Panc1 (cell line): ENCODE measurements around the gene CDC42BPA. TPM values are rescaled to one million over a fixed set of nuclear protein-coding genes. Genes with fewer than 3 reads are reported as not detected.
"Not testable (repeated sequence)": the region's sequence is repeated elsewhere in the genome, so short reads cannot be mapped to it uniquely, and the experiment has no call there.

ENCODE experiments used
- ATAC-seq: fragments of 200-7000 bp; cut with Tn5 transposase; 2 replicates; pipeline ENCODE4 v1.9.1; 2020; ENCODE audit warnings: mild to moderate bottlenecking, moderate library complexity
- BruUV-seq: library from RNA; stranded (reverse); fragments of 400-500 nt; replicated peaks from 2 replicates; lab custom pipeline; 2021; lab: Mats Ljungman, UMichigan
- CTCF ChIA-PET: fragments of 300-600 bp; sonication (Branson Sonifier 250); formaldehyde crosslinking; loops from one replicate; lab custom pipeline; 2022; ENCODE audit warnings: antibody characterized with exemption; lab: Charles Lee
- POLR2A ChIA-PET: fragments of 300-600 bp; sonication (Branson Sonifier 250); formaldehyde crosslinking; loops from one replicate; lab custom pipeline; 2022; ENCODE audit warnings: antibody characterized with exemption; lab: Charles Lee
- DNase-seq: peaks from one replicate; pipeline ENCODE4 v3.0.0-alpha.2; 2010; ENCODE audit warnings: low read depth, low spot score
- H3K27ac ChIP-seq: 2 replicates; pipeline ENCODE4 v1.5.1; 2011; ENCODE audit warnings: mild to moderate bottlenecking, low read length, inconsistent platforms
- H3K27me3 ChIP-seq: fragments of 200-500 bp; sonication (Bioruptor generic); 2 replicates; pipeline ENCODE4 v1.6.0; 2014; ENCODE audit warnings: low read length, inconsistent platforms; ENCODE audit not compliant: control insufficient read depth, insufficient read depth
- H3K36me3 ChIP-seq: fragments of 200-500 bp; sonication (Bioruptor generic); 2 replicates; pipeline ENCODE4 v1.5.1; 2014; ENCODE audit warnings: inconsistent platforms, mild to moderate bottlenecking, low read length, moderate library complexity; ENCODE audit not compliant: control insufficient read depth, insufficient read depth
- H3K4me1 ChIP-seq: 2 replicates; pipeline ENCODE4 v1.5.1; 2011; ENCODE audit warnings: inconsistent platforms, mild to moderate bottlenecking, low read length, moderate library complexity; ENCODE audit not compliant: control insufficient read depth, insufficient read depth
- H3K4me3 ChIP-seq, 2 experiments: 2 replicates each; pipeline ENCODE4 v1.5.1; 2011 to 2012; ENCODE audit warnings: low read depth in 2 of 2, low read length in 2 of 2, mild to moderate bottlenecking in 2 of 2, inconsistent platforms in 1 of 2, moderate library complexity in 1 of 2
- H3K9me3 ChIP-seq: fragments of 200-500 bp; sonication (Bioruptor generic); 2 replicates; pipeline ENCODE4 v1.5.1; 2014; ENCODE audit warnings: low read depth, mild to moderate bottlenecking, inconsistent platforms, low read length, moderate library complexity; ENCODE audit not compliant: control insufficient read depth, insufficient read depth
- CTCF ChIP-seq: fragments of 450-650 bp; IDR thresholded peaks from 2 replicates; pipeline ENCODE4 v1.5.1; 2017; ENCODE audit warnings: mild to moderate bottlenecking
- POLR2AphosphoS5 ChIP-seq: IDR thresholded peaks from 2 replicates; pipeline ENCODE4 v1.6.1; 2012; ENCODE audit warnings: mild to moderate bottlenecking, low read depth, low read length, moderate library complexity
- REST ChIP-seq, 2 experiments: IDR thresholded peaks; 2 replicates each; pipeline ENCODE4 v1.6.1; 2011 to 2012; ENCODE audit warnings: low read depth in 2 of 2, control low read depth in 1 of 2, low read length in 1 of 2, mild to moderate bottlenecking in 1 of 2, moderate library complexity in 1 of 2; ENCODE audit not compliant: insufficient read depth in 1 of 2
- SIN3A ChIP-seq: IDR thresholded peaks from 2 replicates; pipeline ENCODE4 v1.6.1; 2012; ENCODE audit warnings: low read depth, mild to moderate bottlenecking, low read length, moderate library complexity, borderline replicate concordance; ENCODE audit not compliant: insufficient read depth
- TCF7L2 ChIP-seq: IDR thresholded peaks from 2 replicates; pipeline ENCODE4 v1.6.1; 2011; ENCODE audit warnings: mild to moderate bottlenecking, low read depth, low read length, inconsistent platforms
- in situ Hi-C: cut with HindIII; loops from 2 replicates; pipeline ENCODE4 v1.10.0; 2016; ENCODE audit warnings: low sequenced_read_pairs, low pct_unique_long_range_greater_than_20kb
- intact Hi-C: fragments of 100-400 bp; cut with micrococcal nuclease; formaldehyde crosslinking; loops from one replicate; pipeline ENCODE4 v1.10.0; 2022; ENCODE audit not compliant: unreplicated experiment
- total RNA-seq: library from RNA; stranded (reverse); gene quantifications from one replicate; pipeline ENCODE4 v1.2.1, GENCODE V29; 2021; ENCODE audit not compliant: unreplicated experiment

The CDC42BPA gene
- total RNA-seq, 1 experiment from 2014 or later, result 32.8 TPM

- no peak overlapping the region for H3K4me3 ChIP-seq
- ATAC-seq, result no peak
- no peaks in the 10 kb centered on the region for H3K27me3 ChIP-seq
- in situ Hi-C loops, result no loop called here
- TF ChIP-seq SIN3A (no peak), TCF7L2 (no peak), POLR2AphosphoS5 (no peak), CTCF (no peak), REST (IDR thresholded peaks at IDR 0.05; ENCODE audit: insufficient read depth in 1 of 2, low read depth in 2 of 2, low read length in 1 of 2) (no peak)
- intact Hi-C loops, result no loop called here
- no peaks in the 10 kb centered on the region for H3K9me3 ChIP-seq
- H3K4me1 ChIP-seq, result no peaks in the 10 kb centered on the region
- no TSS peak for BruUV-seq
- no peak overlapping the region for H3K27ac ChIP-seq
- ChIA-PET POLR2A (no interaction called here), CTCF (no interaction called here)
- no peaks in the 10 kb centered on the region for H3K36me3 ChIP-seq
- no peak for DNase-seq
Observed at GRCh38 chr1:227111782-227112181, 206.5 kb downstream of the CDC42BPA start.

- H3K36me3 ChIP-seq, H3K4me1 ChIP-seq, in situ Hi-C loops, H3K27me3 ChIP-seq, DNase-seq, POLR2A ChIA-PET, H3K9me3 ChIP-seq, H3K27ac ChIP-seq, BruUV-seq, intact Hi-C loops, H3K4me3 ChIP-seq, ATAC-seq, CTCF ChIA-PET: not testable (repeated sequence)
Observed at GRCh38 chr1:227105291-227105690, 213.0 kb downstream of the CDC42BPA start.

- ATAC-seq, result no peak
- ChIA-PET POLR2A (no interaction called here), CTCF (no interaction called here)
- Histone ChIP-seq H3K36me3 (peaks cover 3% of the 10 kb centered on the region), H3K4me3 (no peak overlapping the region), H3K9me3 (no peaks in the 10 kb centered on the region), H3K27ac (no peak overlapping the region), H3K4me1 (no peaks in the 10 kb centered on the region), H3K27me3 (no peaks in the 10 kb centered on the region)
- intact Hi-C loops, result no loop called here
- TF ChIP-seq CTCF (no peak), TCF7L2 (no peak), SIN3A (no peak), POLR2AphosphoS5 (no peak), REST (IDR thresholded peaks at IDR 0.05; ENCODE audit: insufficient read depth in 1 of 2, low read depth in 2 of 2, low read length in 1 of 2) (no peak)
- in situ Hi-C loops, result no loop called here
- no peak for DNase-seq
- no TSS peak for BruUV-seq
Observed at GRCh38 chr1:227102056-227102455, 216.2 kb downstream of the CDC42BPA start.
